WTC11 (cell line): ENCODE measurements around the gene FSTL3. TPM values are rescaled to one million over a fixed set of nuclear protein-coding genes. Genes with fewer than 3 reads are reported as not detected.

Source experiments
- ATAC-seq: fragments of 200-7000 bp; cut with Tn5 transposase; 2 replicates; pipeline ENCODE4 v1.10.0; 2021; ENCODE audit warnings: mild to moderate bottlenecking, moderate library complexity
- CTCF ChIA-PET: fragments of 300-600 bp; sonication (Branson Sonifier 250); formaldehyde crosslinking; loops from one replicate; lab custom pipeline; 2021; ENCODE audit warnings: antibody characterized with exemption; lab: Charles Lee
- POLR2A ChIA-PET: fragments of 350-600 bp; sonication (Branson Sonifier 250); formaldehyde crosslinking; loops from one replicate; lab custom pipeline; 2021; ENCODE audit warnings: antibody characterized with exemption; lab: Charles Lee
- DNase-seq: peaks from one replicate; pipeline ENCODE4 v3.0.0; 2021; ENCODE audit warnings: low spot score
- H3K27ac Mint-ChIP-seq: 2 replicates; pipeline ENCODE4 v1.8.0; 2021; ENCODE audit warnings: mixed read lengths
- H3K27me3 Mint-ChIP-seq: 2 replicates; pipeline ENCODE4 v1.8.0; 2021; ENCODE audit warnings: low read depth, mild to moderate bottlenecking, moderate library complexity, mixed read lengths
- H3K36me3 Mint-ChIP-seq: 2 replicates; pipeline ENCODE4 v1.8.0; 2021; ENCODE audit warnings: mixed read lengths
- H3K4me1 Mint-ChIP-seq: 2 replicates; pipeline ENCODE4 v1.8.0; 2022; ENCODE audit warnings: mixed read lengths
- H3K4me3 Mint-ChIP-seq: 2 replicates; pipeline ENCODE4 v1.8.0; 2021; ENCODE audit warnings: mild to moderate bottlenecking, moderate library complexity, mixed read lengths
- H3K9me3 Mint-ChIP-seq: 2 replicates; pipeline ENCODE4 v1.8.0; 2021; ENCODE audit warnings: mixed read lengths
- CREM ChIP-seq: sonication (generic); formaldehyde crosslinking; IDR thresholded peaks from 2 replicates; pipeline ENCODE4 v1.8.1; 2022; ENCODE audit warnings: mild to moderate bottlenecking, missing genetic modification reagents, moderate library complexity
- CTCF ChIP-seq: fragments of 200-600 bp; IDR thresholded peaks from 2 replicates; pipeline ENCODE4 v1.8.0; 2022; ENCODE audit warnings: antibody characterized with exemption
- E2F5 ChIP-seq: sonication (generic); formaldehyde crosslinking; IDR thresholded peaks from 2 replicates; pipeline ENCODE4 v1.8.1; 2022; ENCODE audit warnings: mild to moderate bottlenecking, moderate library complexity, missing genetic modification reagents
- GTF2I ChIP-seq: fragments of 250-450 bp; sonication (Bioruptor Pico); conservative IDR thresholded peaks from 2 replicates; pipeline ENCODE4 v1.4.0; 2021; ENCODE audit warnings: mild to moderate bottlenecking
- NFYB ChIP-seq: sonication (generic); formaldehyde crosslinking; conservative IDR thresholded peaks from 2 replicates; pipeline ENCODE4 v1.8.0; 2022; ENCODE audit warnings: low read depth, missing genetic modification reagents
- RORB ChIP-seq: fragments of 250-450 bp; sonication (Bioruptor Pico); IDR thresholded peaks from 2 replicates; pipeline ENCODE4 v1.9.0; 2021; ENCODE audit warnings: mild to moderate bottlenecking
- SMAD4 ChIP-seq: sonication (generic); formaldehyde crosslinking; IDR thresholded peaks from 2 replicates; pipeline ENCODE4 v1.8.0; 2022; ENCODE audit warnings: mild to moderate bottlenecking, missing genetic modification reagents
- SP1 ChIP-seq: sonication (generic); formaldehyde crosslinking; conservative IDR thresholded peaks from 2 replicates; pipeline ENCODE4 v1.8.1; 2022; ENCODE audit warnings: missing genetic modification reagents
- TEAD1 ChIP-seq: sonication (generic); formaldehyde crosslinking; IDR thresholded peaks from 2 replicates; pipeline ENCODE4 v1.8.0; 2022; ENCODE audit warnings: mild to moderate bottlenecking, missing genetic modification reagents
- TP53 ChIP-seq: sonication (generic); formaldehyde crosslinking; IDR thresholded peaks from 2 replicates; pipeline ENCODE4 v1.8.1; 2023; ENCODE audit warnings: mild to moderate bottlenecking, missing genetic modification reagents
- USF1 ChIP-seq: sonication (generic); formaldehyde crosslinking; IDR thresholded peaks from 2 replicates; pipeline ENCODE4 v1.8.0; 2022; ENCODE audit warnings: mild to moderate bottlenecking, missing genetic modification reagents
- USF2 ChIP-seq: sonication (generic); formaldehyde crosslinking; IDR thresholded peaks from 2 replicates; pipeline ENCODE4 v1.8.1; 2023; ENCODE audit warnings: mild to moderate bottlenecking, missing genetic modification reagents, moderate library complexity
- ZNF425 ChIP-seq: fragments of 250-450 bp; sonication (Bioruptor Pico); conservative IDR thresholded peaks from 2 replicates; pipeline ENCODE4 v1.9.0; 2021; ENCODE audit warnings: mild to moderate bottlenecking
- total RNA-seq: library from RNA; stranded (reverse); gene quantifications from 3 replicates; pipeline ENCODE4 v1.2.3, GENCODE V29; 2021

The FSTL3 gene
- total RNA-seq, 1 experiment from 2014 or later = 8.7 TPM

- DNase-seq (peak; percentile 93), ATAC-seq (peak; percentile 92)
- CTCF ChIA-PET = no interaction called here
- Mint-ChIP-seq H3K4me3 (peak within 1 kb of the TSS; percentile 76), H3K27ac (no peak within 1 kb of the TSS), H3K4me1 (peaks cover 4% of the 10 kb centered on the region), H3K27me3 (peaks cover 26% of the 10 kb centered on the region), H3K9me3 (peaks cover 4% of the 10 kb centered on the region; the same call in 1 of the 2 replicates), H3K36me3 (no peaks in the 10 kb centered on the region)
- TF ChIP-seq USF2 (CRISPR knock-in tag) (0 out of 2 replicates have a peak, but pooled peaks have one; percentile 38), ZNF425 (CRISPR knock-in tag) (no peak), RORB (CRISPR knock-in tag) (no peak), E2F5 (CRISPR knock-in tag) (peak; percentile 27; the same call in 1 of the 2 replicates), NFYB (CRISPR knock-in tag) (peak; percentile 78), SP1 (CRISPR knock-in tag) (peak; percentile 89), USF1 (CRISPR knock-in tag) (no peak), SMAD4 (CRISPR knock-in tag) (no peak), TP53 (CRISPR knock-in tag) (no peak), CREM (no peak)
- POLR2A ChIA-PET = no interaction called here
Measured at GRCh38 chr19:639253-640160, 36.7 kb upstream of the FSTL3 start, which contains the start of gene FGF22. Gene FGF22, plus strand, starts transcription at chr19:639879. Its CDS starts 47 bp downstream, at chr19:639926.

- H3K27ac Mint-ChIP-seq = no peak overlapping the region
- no peaks in the 10 kb centered on the region; the same call in 1 of the 2 replicates for H3K36me3 Mint-ChIP-seq
- ATAC-seq (no peak), DNase-seq (no peak)
- H3K9me3 Mint-ChIP-seq = peaks cover 4% of the 10 kb centered on the region; the same call in 1 of the 2 replicates
- peaks cover 26% of the 10 kb centered on the region for H3K27me3 Mint-ChIP-seq
- peak overlapping the region; percentile 43 for H3K4me3 Mint-ChIP-seq
- H3K4me1 Mint-ChIP-seq = peaks cover 4% of the 10 kb centered on the region
- CTCF ChIA-PET = no interaction called here
- POLR2A ChIA-PET = no interaction called here
- no peak for TF ChIP-seq TEAD1 (CRISPR knock-in tag)
- 0 out of 2 replicates have a peak, but pooled peaks have one; percentile 59 for TF ChIP-seq GTF2I (CRISPR knock-in tag)
Measured at GRCh38 chr19:640161-640558, 36.0 kb upstream of the FSTL3 start.

GRCh38 chr19:640606-641189 lies 35.5 kb upstream of the FSTL3 start:
- Mint-ChIP-seq H3K4me3 (peak overlapping the region; percentile 43; the same call in 1 of the 2 replicates), H3K27me3 (peaks cover 26% of the 10 kb centered on the region), H3K4me1 (peaks cover 4% of the 10 kb centered on the region), H3K36me3 (no peaks in the 10 kb centered on the region; the same call in 1 of the 2 replicates), H3K9me3 (peaks cover 4% of the 10 kb centered on the region; the same call in 1 of the 2 replicates), H3K27ac (no peak overlapping the region)
- ChIA-PET POLR2A (no interaction called here), CTCF (interaction anchor here (0.6 to 0.8 kb wide), 2 partner anchors 26 to 134 kb away, joined by 3 to 5 read pairs; no protein-coding TSS in a partner anchor)
- DNase-seq (no peak), ATAC-seq (no peak)
- TF ChIP-seq E2F5 (CRISPR knock-in tag) = 0 out of 2 replicates have a peak, but pooled peaks have one; percentile 43
- no peak for TF ChIP-seq CTCF
